ENCODE measurements around the gene ARL5B. TPM values are rescaled to one million over a fixed set of nuclear protein-coding genes. Genes with fewer than 3 reads are reported as not detected.

The ARL5B gene, protein sequence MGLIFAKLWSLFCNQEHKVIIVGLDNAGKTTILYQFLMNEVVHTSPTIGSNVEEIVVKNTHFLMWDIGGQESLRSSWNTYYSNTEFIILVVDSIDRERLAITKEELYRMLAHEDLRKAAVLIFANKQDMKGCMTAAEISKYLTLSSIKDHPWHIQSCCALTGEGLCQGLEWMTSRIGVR
- 1 to 10 TPM; 7.9 to 9.2 TPM for total RNA-seq

DNA sequence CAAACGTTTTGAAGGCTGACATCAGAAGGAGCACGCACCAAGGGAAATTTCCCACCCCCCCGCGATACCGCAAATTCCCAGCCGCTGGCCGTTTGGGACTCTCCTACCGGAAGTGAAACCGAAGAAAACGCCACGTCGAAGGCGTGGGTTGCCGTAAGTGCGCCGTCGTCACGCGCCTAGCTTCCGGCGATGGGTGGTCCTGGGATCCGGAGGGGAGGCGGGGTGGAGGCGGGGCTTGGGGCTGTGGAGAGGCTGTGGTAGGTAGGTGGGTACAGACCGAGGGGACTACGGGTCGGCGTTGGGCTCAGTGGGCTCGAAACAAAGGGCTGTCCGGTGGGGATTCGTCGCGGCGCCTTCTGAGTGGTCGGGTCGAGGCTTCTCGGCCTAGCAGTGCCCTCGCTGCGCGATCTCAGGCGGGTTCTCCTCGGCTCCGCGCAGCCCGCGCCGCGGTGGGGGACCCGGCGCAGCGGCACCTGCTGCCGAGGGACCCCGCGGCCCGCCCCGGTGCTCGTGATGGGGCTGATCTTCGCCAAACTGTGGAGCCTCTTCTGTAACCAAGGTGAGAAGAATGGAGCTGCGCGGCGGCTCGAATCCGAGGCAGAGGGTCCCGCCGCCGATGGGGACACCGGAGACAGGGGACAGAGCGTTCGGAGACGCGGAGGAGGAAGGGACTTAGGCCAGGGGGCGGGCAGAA, at the start of gene ARL5B:
TSS of gene ARL5B (plus strand) at position 307 of the 694 bp plus-strand sequence. CDS start at position 514, 207 bp downstream.
- peak; percentile 98 for DNase-seq (ENCODE audit: low spot score)
- no peaks in the 10 kb centered on the region for H3K36me3 ChIP-seq
- peak within 1 kb of the TSS; percentile 80 to 87 for H3K4me3 ChIP-seq
- H3K27ac ChIP-seq: peak within 1 kb of the TSS; percentile 99
- H3K9me3 ChIP-seq: no peaks in the 10 kb centered on the region
- no peaks in the 10 kb centered on the region for H3K27me3 ChIP-seq
- TF ChIP-seq, protein P1, sequence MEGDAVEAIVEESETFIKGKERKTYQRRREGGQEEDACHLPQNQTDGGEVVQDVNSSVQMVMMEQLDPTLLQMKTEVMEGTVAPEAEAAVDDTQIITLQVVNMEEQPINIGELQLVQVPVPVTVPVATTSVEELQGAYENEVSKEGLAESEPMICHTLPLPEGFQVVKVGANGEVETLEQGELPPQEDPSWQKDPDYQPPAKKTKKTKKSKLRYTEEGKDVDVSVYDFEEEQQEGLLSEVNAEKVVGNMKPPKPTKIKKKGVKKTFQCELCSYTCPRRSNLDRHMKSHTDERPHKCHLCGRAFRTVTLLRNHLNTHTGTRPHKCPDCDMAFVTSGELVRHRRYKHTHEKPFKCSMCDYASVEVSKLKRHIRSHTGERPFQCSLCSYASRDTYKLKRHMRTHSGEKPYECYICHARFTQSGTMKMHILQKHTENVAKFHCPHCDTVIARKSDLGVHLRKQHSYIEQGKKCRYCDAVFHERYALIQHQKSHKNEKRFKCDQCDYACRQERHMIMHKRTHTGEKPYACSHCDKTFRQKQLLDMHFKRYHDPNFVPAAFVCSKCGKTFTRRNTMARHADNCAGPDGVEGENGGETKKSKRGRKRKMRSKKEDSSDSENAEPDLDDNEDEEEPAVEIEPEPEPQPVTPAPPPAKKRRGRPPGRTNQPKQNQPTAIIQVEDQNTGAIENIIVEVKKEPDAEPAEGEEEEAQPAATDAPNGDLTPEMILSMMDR (IDR thresholded peaks at IDR 0.05): no peak
- H3K4me1 ChIP-seq: peaks cover 0 to 33% of the 10 kb centered on the region in 2 donors

DNA sequence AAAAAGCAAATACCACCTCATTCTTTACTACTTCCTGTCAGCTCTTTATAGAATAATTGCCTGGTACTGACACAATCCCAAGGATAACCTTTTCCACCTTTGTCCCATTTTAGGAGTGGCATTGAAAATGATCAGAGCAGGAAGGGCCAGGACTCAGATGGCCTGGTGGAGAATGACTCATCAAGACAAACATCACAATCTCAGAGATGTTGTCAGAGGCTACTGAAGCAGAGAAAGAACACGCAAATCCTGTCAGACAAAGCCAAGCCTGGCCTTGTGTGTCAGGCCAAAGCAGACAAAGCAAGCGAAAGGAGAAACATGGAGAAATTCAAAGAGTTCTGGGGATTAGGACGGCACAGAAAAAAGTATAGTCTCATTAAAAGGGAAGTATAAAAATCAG, 48.7 kb upstream of the ARL5B start:
- DNase-seq (ENCODE audit: low spot score): no peak
- peaks cover 0 to 14% of the 10 kb centered on the region in 2 donors for H3K4me1 ChIP-seq
- H3K9me3 ChIP-seq: no peaks in the 10 kb centered on the region
- TF ChIP-seq, protein P1 (IDR thresholded peaks at IDR 0.05): no peak
- H3K27ac ChIP-seq: peak overlapping the region; percentile 37 to 61
- H3K27me3 ChIP-seq: no peaks in the 10 kb centered on the region
- H3K4me3 ChIP-seq: no peak overlapping the region
- no peaks in the 10 kb centered on the region for H3K36me3 ChIP-seq

DNA sequence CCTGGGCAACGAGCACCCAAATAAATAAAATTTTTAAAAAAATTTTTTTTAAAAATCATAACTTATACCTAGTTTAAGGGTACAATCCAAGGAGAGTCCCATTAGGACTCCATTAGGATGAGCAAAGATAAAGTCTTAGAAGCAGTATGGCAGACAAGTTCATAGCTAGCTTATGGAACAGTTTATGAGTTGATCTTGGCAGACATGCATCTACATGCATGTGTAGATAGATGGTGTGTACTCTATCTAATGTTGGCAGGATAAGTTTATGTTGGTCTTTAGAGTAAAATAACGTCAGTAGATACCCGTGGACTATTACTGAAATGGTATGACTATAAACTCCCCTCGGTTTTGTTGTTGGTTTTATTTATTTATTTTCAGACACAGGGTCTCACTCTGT, 48.1 kb upstream of the ARL5B start:
- Histone ChIP-seq H3K36me3 (no peaks in the 10 kb centered on the region), H3K27ac (peak overlapping the region; percentile 37 to 61)
- no peak for DNase-seq (ENCODE audit: low spot score)

DNA sequence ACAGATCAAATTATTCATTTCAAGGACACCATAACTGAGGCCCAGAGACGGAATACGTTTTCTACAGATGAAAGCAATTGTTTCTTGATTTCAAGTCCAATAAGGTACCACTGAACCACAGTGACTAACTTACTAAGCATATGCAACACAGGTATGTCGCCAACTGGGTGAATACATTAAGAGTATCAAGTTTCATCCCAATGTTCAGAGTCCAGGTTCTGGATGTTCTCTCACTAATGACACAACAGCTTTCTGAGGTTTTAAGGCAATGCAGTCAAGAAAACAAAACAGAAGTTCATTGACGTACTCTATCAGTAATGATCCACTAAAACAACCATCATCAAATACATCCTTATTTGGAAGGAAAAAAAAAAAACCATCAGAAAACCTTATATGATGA, 43.6 kb upstream of the ARL5B start:
- Histone ChIP-seq H3K36me3 (no peaks in the 10 kb centered on the region), H3K9me3 (no peaks in the 10 kb centered on the region), H3K4me3 (no peak overlapping the region), H3K4me1 (peaks cover 0 to 5% of the 10 kb centered on the region in 2 donors), H3K27ac (no peak overlapping the region), H3K27me3 (no peaks in the 10 kb centered on the region)
- TF ChIP-seq, protein P1 (IDR thresholded peaks at IDR 0.05): no peak
- no peak for DNase-seq (ENCODE audit: low spot score)

More for the DNA sequence above, 48.1 kb upstream of the ARL5B start:
- TF ChIP-seq, protein P1 (IDR thresholded peaks at IDR 0.05): no peak
- Histone ChIP-seq H3K9me3 (no peaks in the 10 kb centered on the region), H3K4me1 (peaks cover 0 to 14% of the 10 kb centered on the region in 2 donors), H3K4me3 (no peak overlapping the region), H3K27me3 (no peaks in the 10 kb centered on the region)

DNA sequence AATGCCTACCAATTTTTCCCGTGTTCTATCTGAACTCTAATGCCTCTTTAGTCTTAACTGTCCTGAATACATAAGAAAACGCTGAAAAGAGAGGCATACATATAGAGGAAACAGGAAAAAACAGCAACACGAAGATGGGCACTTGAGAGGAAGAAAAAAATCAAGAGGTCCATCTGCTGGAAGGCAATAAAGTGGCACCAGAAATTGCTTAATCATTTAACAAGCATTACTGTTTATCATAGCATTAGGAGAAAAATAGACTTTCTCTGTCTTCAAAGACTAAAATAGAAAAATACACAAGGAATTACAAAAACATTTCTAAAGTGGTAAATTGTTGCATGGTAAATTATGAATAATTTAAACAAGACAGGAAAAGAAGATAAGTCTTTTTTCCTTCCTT, 42.9 kb upstream of the ARL5B start:
- DNase-seq (ENCODE audit: low spot score): no peak
- Histone ChIP-seq H3K9me3 (no peaks in the 10 kb centered on the region), H3K27me3 (no peaks in the 10 kb centered on the region), H3K27ac (no peak overlapping the region), H3K4me3 (no peak overlapping the region), H3K36me3 (no peaks in the 10 kb centered on the region), H3K4me1 (no peaks in the 10 kb centered on the region)
- TF ChIP-seq, protein P1 (IDR thresholded peaks at IDR 0.05): no peak

Data from right atrium auricular region (tissue), 2 donors.